Measurements from ENCODE around the gene PTPN3.
"Not testable (repeated sequence)": the region's sequence is repeated elsewhere in the genome, so short reads cannot be mapped to it uniquely, and the experiment has no call there.

Gene PTPN3

DNA sequence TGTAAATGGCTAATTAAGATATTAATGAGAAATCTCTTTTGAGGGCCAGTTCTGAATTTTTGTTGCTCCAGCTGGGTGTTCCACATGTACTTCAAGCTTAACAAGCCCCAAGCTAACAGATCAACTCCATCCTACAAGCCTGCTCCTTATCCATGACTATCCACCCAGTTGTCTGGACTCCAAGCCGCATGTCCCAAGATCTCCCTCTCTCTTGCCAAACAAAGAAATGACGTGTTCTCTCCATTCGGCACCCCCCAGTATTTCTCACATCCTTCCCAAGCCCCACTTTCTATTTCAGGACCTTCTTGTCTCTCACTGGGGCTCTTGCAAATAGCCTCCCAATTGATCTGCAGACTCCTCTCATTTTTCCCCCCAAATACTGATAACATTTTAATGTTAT, 15.8 kb upstream of the PTPN3 start:
- no peak overlapping the region for H3K4me3 ChIP-seq (ENCODE audit: low read length)
- TF ChIP-seq ZNF274 (IDR thresholded peaks at IDR 0.05; ENCODE audit: low read depth, low read length) = no peak

DNA sequence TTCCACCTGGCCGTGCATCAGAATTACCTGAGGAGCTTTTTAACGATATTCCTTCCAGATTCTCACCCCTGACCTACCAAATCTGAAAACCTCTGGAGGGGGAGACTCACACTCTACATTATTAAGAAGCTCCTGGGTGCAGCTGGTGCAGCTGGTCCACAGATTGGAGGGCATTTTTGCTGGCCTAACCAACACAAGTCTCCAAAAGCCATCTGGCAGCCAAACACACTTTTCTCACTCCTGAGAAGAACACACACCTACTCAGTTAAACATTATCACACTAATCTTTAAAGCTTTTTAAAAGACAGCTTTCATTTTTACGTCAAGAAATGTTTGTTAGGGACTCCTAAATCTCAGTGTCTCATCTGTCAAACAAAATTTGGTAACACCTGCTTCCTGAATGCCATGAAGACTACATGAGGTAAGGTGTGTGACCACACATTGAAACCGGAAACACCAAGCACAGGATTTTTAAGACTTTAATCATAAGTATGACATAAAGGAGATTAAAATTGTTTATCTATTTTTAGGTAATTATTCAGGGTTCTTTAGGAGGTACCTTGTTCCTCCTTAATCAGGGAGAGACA, 14.2 kb upstream of the PTPN3 start:
- no peak for TF ChIP-seq ZNF274 (IDR thresholded peaks at IDR 0.05; ENCODE audit: low read depth, low read length)
- no peak overlapping the region for H3K4me3 ChIP-seq (ENCODE audit: low read length)

DNA sequence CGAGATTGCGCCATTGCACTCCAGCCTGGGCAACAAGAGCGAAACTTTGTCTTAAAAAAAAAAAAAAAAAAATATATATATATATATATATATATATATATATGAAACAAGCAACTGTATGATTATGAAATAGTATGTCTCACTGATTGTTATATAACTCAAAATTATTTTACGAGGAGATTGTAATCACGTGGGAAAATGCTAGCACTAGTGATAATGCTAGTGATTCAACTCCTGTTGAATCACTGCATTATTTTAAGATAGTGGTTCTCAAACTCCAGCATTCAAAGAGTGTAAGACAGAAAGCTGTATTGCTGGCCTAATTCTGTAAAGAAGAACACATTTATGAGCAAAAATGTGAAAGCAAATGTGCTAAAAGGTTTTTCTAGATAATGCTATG, 12.4 kb upstream of the PTPN3 start:
- H3K4me3 ChIP-seq (ENCODE audit: low read length) = no peak overlapping the region
- no peak for TF ChIP-seq ZNF274 (IDR thresholded peaks at IDR 0.05; ENCODE audit: low read depth, low read length)

DNA sequence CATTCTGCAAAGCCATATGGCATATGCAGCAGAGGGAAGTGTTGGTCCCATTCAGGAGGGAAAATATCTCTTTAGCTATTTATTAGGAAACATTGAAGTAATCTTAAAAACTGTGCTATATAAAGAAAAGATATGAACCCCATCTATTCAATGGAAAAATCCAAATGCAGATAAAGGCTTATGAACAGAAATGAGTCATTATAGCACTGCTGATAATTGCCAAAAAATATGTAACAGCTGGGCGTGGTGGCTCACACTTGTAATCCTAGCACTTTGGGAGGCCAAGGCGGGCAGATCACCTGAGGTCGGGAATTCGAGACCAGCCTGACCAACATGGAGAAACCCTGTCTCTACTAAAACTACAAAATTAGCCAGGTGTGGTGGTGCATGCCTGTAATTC, 11.9 kb upstream of the PTPN3 start:
- not testable (repeated sequence) for H3K4me3 ChIP-seq (ENCODE audit: low read length)

DNA sequence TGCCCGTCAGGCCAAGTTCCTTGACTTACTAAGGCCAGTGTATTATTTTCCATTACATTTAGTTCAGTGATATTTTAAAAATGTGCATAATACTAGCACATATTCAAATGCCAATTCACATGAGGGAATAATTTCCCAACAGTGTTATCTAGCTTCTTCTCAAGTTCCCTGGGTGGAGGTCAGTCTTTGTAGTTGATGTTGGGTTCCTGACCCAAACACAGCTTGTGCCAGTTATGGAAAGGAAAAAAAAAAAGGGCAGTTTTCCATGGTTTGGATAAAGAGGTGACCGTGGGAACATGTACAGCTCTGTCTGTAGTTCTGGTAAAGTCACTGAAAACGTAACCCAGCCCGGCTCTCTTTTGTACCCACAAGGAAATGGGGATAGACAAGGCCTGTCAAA, 11.5 kb upstream of the PTPN3 start:
- no peak for TF ChIP-seq ZNF274 (IDR thresholded peaks at IDR 0.05; ENCODE audit: low read depth, low read length)
- H3K4me3 ChIP-seq (ENCODE audit: low read length) = no peak overlapping the region

DNA sequence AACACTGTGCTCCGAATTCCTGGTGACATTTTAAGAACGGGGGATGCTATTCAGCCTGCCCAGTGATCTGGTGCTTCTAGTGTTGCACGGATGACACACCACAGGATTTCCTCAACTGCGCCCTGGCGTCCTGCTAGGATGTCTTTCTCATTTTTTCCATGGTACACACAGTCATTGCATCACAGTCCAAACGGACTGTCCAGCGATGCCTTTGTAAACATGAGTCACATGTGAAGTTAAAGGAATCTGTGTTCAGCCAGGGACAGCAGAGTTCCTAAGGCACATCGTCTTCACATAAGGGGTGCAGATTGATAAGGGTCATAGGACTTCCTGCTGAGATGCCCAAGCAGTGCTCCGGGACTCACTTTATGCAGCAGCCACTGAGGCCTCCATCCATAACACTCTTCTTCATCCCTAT, 9.3 kb upstream of the PTPN3 start:
- H3K4me3 ChIP-seq (ENCODE audit: low read length) = no peak overlapping the region
- no peak for TF ChIP-seq ZNF274 (IDR thresholded peaks at IDR 0.05; ENCODE audit: low read depth, low read length)

DNA sequence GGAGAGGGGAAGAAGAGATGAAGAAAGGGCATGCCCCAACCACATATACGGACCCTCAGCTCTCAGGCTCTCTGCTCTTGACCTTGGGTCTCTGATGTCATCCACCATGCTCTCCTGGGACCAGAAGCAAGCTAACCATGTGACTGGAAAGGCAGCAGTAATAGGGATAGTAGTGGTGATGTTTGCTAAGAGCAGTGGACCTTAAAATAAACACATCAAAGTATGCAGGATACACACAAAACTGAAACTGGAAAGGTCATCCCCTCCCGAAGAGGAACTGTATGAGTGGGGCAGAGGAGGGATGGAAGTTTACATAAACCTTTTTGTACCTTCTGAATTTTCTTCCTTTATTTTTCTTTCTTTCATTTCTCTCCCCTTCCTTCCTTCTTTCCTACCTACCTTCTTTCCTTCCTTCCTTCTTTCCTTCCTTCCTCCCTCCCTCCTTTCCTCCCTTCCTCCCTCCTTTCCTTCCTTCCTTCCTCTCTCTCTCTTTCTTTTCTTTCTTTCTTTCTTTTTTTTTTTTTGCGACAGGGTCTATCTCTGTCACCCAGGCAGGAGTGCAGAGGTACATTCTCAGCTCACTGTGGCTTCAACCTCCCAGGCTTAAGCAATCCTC, 8.1 kb upstream of the PTPN3 start:
- H3K4me3 ChIP-seq (ENCODE audit: low read length) = no peak overlapping the region
- no peak for TF ChIP-seq ZNF274 (IDR thresholded peaks at IDR 0.05; ENCODE audit: low read depth, low read length)

DNA sequence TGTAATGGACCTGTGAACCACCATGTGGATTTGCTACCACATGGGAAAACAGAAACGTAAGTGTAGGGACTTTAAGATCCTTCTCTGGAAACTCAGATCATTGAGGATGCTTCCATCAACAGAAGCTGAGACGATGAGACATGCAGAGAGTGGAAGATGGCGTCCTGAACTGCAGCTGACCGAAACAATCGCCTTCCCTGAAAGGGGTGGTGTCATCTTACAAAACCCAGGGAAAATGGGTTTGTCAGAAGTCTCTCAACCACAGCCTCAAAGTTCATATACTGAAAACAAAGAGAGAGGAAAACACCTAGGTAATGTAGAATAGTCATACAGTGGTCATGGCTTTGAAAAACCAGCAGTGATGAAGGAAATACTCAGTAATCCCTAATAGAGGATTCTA, 6.6 kb upstream of the PTPN3 start:
- no peak for TF ChIP-seq ZNF274 (IDR thresholded peaks at IDR 0.05; ENCODE audit: low read depth, low read length)
- H3K4me3 ChIP-seq (ENCODE audit: low read length) = no peak overlapping the region

DNA sequence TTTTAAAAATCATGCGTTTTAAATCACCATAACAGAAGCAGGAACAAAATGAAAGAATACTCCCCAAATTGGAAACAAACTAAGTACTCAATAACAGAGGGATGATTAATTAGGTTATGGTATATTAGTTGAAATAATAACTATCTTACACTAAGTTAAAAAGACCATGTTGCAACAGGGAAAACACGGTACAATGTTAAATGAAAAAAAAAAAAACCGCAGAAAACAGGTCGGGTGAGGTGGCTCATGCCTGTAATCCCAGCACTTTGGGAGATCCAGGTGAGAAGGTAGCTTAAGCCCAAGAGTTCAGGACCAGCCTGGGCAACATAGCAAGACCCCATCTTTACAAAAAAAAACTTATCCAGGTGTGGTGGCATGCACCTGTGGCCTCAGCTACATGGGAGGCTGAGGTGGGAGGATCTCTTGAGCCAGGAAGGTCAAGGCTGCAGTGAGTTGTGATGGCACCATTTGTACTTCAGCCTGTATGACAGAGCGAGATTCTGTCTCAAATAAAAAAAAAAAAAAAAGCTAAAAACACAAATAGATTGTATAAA, 2.4 kb upstream of the PTPN3 start:
- no peak overlapping the region for H3K4me3 ChIP-seq (ENCODE audit: low read length)
- no peak for TF ChIP-seq ZNF274 (IDR thresholded peaks at IDR 0.05; ENCODE audit: low read depth, low read length)

DNA sequence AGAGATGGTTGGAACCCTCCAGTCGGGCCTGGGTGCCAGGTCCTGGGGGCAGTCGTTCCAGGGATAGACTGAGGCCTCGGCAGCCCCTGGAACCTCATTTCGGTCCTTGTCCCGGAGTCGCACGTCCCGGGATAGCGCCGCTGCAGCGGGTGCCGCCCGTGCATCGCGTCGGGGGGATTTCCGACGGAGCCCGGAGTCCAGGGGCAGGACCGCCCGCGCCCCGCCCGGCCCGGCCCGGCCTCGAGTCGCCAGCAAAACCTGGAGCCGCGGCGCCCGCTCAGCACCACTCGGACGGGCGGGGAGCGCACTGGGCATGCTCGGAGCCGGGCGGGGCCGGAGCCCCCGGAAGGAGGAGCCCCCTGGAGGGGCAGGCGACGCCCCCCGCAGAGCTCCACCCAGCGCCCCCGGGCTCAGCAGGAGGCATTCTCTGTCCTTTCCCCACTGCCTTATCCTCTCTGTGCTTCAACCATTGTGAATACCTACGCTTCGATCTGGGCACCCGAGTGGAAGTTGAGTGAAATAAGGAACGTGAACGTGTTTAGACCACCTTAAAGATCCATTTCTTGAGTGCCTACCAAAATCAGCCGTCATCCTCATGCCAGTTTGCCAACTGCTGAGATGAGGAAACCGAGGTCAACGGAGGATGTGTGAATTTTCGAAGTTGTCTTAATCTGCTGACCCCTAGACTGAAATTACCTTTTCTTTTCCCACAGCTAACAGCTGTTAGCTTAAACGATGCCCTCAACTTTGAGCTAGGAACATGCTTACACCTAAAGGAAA, 1.7 kb upstream of the PTPN3 start:
- H3K4me3 ChIP-seq (ENCODE audit: low read length) = no peak overlapping the region
- TF ChIP-seq ZNF274 (IDR thresholded peaks at IDR 0.05; ENCODE audit: low read depth, low read length) = no peak

DNA sequence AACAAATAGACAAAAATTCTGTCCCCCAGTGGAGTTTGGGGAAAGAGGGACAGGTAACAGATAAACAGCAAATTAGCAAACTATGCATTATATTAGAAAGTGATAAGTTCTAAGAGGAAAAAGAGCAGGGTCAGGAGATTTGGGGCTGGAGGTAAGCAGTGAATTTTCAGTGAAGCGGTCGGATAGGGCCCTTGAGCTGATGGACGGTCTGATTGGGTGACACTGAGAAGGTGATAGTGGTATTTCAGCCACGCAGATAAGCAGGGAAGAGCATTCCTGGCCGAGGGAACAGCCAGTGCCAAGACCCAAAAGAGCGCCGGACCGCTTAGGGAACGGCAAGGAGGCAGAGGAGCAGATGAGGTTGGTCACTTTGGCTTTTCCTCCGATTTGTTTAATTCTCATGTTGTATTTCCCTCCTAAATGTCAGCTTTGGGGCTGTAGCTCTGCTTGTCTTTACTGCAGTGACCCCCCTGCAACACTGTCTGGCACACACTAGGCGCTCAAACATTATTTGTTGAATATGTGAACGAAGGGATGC, 1.1 kb upstream of the PTPN3 start:
- TF ChIP-seq ZNF274 (IDR thresholded peaks at IDR 0.05; ENCODE audit: low read depth, low read length) = no peak
- H3K4me3 ChIP-seq (ENCODE audit: low read length) = no peak overlapping the region

DNA sequence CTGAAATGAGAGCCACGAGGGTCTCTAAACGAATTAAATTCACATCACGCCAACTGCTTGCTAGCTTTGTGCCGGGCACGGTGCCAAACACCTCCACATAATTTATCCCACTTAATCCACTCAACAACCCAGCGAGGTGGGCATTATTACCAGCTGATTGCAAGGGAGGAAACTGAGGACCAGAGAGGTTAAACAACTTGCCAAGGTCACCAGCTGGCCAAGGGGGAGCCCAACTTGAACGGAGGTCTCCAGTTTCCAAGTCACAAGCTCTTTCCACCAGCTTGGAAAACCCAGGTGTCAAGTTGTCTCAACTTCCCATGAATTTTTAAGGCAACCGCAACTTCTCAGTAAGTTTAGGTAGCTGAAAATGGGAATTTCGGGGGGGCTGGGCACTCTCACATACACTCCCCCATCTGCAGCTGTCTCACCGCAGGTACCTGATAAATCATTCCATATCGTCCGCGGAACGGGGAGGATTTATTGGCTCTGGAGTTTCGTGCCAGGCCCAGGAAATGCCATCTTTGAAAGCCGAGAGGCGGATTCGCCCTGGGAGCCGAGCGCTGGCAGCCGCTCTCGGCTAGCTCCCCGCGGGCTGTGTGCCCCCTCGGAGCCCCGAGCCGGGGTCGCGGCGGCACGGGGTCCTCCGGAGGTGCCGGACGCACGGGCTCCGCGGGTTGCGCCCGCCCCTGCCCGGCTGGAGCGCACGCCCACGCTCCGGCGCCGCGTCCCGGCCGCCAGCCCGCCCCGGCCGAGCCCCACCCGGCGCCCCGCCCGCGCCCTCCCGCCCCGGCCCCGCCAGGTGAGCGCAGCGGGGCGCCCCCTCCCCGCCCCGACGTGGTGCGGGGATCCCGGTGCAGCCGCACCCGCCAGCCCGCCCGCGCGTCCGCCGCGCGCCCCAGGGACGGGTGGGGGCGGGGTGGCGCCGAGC, 617 bp downstream of the PTPN3 start:
- no peak for TF ChIP-seq ZNF274 (IDR thresholded peaks at IDR 0.05; ENCODE audit: low read depth, low read length)
- no peak overlapping the region for H3K4me3 ChIP-seq (ENCODE audit: low read length)

DNA sequence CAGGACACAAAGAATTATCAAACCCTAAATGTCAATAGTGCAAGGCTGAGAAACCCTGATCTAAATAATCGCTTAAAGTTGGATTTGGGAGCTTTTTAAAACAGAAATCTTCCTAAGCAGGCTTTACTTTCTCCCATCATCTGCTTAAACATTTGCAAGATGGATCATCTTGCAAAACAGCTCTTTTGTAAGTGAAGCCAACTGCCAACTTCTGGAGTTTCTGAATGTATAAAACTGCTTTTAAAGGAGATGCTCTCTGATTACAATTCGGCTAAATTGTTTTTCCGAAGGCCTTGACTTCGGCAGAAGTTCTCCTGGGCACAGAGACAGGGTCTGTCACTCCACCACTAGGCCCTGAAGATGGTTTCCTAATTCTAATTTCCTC, 1.3 kb downstream of the PTPN3 start:
- no peak for TF ChIP-seq ZNF274 (IDR thresholded peaks at IDR 0.05; ENCODE audit: low read depth, low read length)
- H3K4me3 ChIP-seq (ENCODE audit: low read length) = no peak overlapping the region

DNA sequence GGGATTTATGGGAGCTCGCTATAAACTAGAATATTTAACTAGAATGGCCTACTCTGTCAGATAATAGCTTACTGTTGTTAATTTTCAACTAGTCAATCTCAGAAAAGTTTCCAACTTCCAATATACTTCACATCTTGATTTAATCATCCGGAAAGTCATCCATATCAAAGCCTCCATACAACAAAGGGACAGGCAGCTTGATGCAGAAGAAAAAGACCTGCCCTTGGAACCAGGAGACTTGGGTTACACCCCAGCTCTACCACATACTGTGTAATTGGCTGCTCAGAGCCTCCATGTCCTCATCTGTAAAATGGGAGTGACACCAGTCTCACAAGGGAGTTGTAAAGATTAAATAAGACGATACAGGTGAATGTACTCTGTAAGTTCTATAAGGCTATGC, 1.9 kb downstream of the PTPN3 start:
- no peak for TF ChIP-seq ZNF274 (IDR thresholded peaks at IDR 0.05; ENCODE audit: low read depth, low read length)
- no peak overlapping the region for H3K4me3 ChIP-seq (ENCODE audit: low read length)
